ENCODE data around the gene FAIM2.

The FAIM2 gene

GRCh38 chr12:49903700-49904423, at the start of gene FAIM2:
TSS of gene FAIM2 (minus strand) at chr12:49903900. CDS start at chr12:49903792, 108 bp downstream.
- in situ Hi-C loops (cut with MboI; ENCODE audit: low sequenced_read_pairs): no loop called here

- in situ Hi-C loops (cut with MboI; ENCODE audit: low sequenced_read_pairs): loop anchor here (25.0 kb wide), 1 partner anchor 234 kb away; no protein-coding TSS in a partner anchor
Measured at GRCh38 chr12:49953151-49953550, 49.5 kb upstream of the FAIM2 start.

GRCh38 chr12:49952391-49953055, 48.8 kb upstream of the FAIM2 start:
- in situ Hi-C loops (cut with MboI; ENCODE audit: low sequenced_read_pairs): loop anchor here (25.0 kb wide), 1 partner anchor 235 kb away; no protein-coding TSS in a partner anchor

- in situ Hi-C loops (cut with MboI; ENCODE audit: low sequenced_read_pairs): loop anchor here (25.0 kb wide), 1 partner anchor 236 kb away; no protein-coding TSS in a partner anchor
Measured at GRCh38 chr12:49951411-49952240, 47.9 kb upstream of the FAIM2 start.

- in situ Hi-C loops (cut with MboI; ENCODE audit: low sequenced_read_pairs): loop anchor here (25.0 kb wide), 1 partner anchor 237 kb away; no protein-coding TSS in a partner anchor
Measured at GRCh38 chr12:49950273-49951251, 46.9 kb upstream of the FAIM2 start, which contains the start of gene AQP2. TSS of gene AQP2 (plus strand) at chr12:49950737. CDS start at chr12:49950831, 94 bp downstream.

GRCh38 chr12:49949866-49950265, 46.2 kb upstream of the FAIM2 start:
- in situ Hi-C loops (cut with MboI; ENCODE audit: low sequenced_read_pairs): loop anchor here (25.0 kb wide), 1 partner anchor 237 kb away; no protein-coding TSS in a partner anchor

- in situ Hi-C loops (cut with MboI; ENCODE audit: low sequenced_read_pairs): no loop called here
Measured at GRCh38 chr12:49948866-49949845, 45.5 kb upstream of the FAIM2 start.

- in situ Hi-C loops (cut with MboI; ENCODE audit: low sequenced_read_pairs): no loop called here
Measured at GRCh38 chr12:49947593-49948226, 44.0 kb upstream of the FAIM2 start.

GRCh38 chr12:49946497-49946896, 42.8 kb upstream of the FAIM2 start:
- in situ Hi-C loops (cut with MboI; ENCODE audit: low sequenced_read_pairs): no loop called here

GRCh38 chr12:49946086-49946485, 42.4 kb upstream of the FAIM2 start:
- in situ Hi-C loops (cut with MboI; ENCODE audit: low sequenced_read_pairs): no loop called here

- in situ Hi-C loops (cut with MboI; ENCODE audit: low sequenced_read_pairs): no loop called here
Measured at GRCh38 chr12:49945394-49946080, 41.8 kb upstream of the FAIM2 start.

- in situ Hi-C loops (cut with MboI; ENCODE audit: low sequenced_read_pairs): no loop called here
Measured at GRCh38 chr12:49944718-49945117, 41.0 kb upstream of the FAIM2 start.

GRCh38 chr12:49944046-49944445, 40.3 kb upstream of the FAIM2 start:
- in situ Hi-C loops (cut with MboI; ENCODE audit: low sequenced_read_pairs): no loop called here

- in situ Hi-C loops (cut with MboI; ENCODE audit: low sequenced_read_pairs): no loop called here
Measured at GRCh38 chr12:49943625-49943960, 39.9 kb upstream of the FAIM2 start.

- in situ Hi-C loops (cut with MboI; ENCODE audit: low sequenced_read_pairs): no loop called here
Measured at GRCh38 chr12:49942921-49943624, 39.4 kb upstream of the FAIM2 start.

GRCh38 chr12:49942512-49942893, 38.8 kb upstream of the FAIM2 start:
- in situ Hi-C loops (cut with MboI; ENCODE audit: low sequenced_read_pairs): no loop called here

All from HL-60/S4 treated with phorbol 12-myristate 13-acetate at 8.2 ng/mL for 4 days and 3 days (cell line).